NCI-H2081 treated with DMSO at 0.1 percent for 48 hours (cell line): ENCODE data around the gene LAMB2.

Source experiments
- DNase-seq: peaks from one replicate; lab custom pipeline; 2025; lab: John Stamatoyannopoulos, UW

The LAMB2 gene

GRCh38 chr3:49076116-49076515, 56.7 kb downstream of the LAMB2 start:
- DNase-seq: no peak
